ENCODE measurements around the gene TOP3B.

The TOP3B gene

GRCh38 chr22:21982338-21982965 is at the start of gene TOP3B:
TOP3B (minus strand) TSS chr22:21982787; CDS start chr22:21975709, 7,078 bp downstream.
- DNase-seq (ENCODE audit: low spot score), result peak; percentile 87

GRCh38 chr22:22031183-22031945 is 48.8 kb upstream of the TOP3B start:
- DNase-seq (ENCODE audit: low spot score), result no peak

GRCh38 chr22:22030493-22031182 is 48.1 kb upstream of the TOP3B start:
- DNase-seq (ENCODE audit: low spot score), result no peak

- no peak for DNase-seq (ENCODE audit: low spot score)
Measured at GRCh38 chr22:22027955-22028354, 45.4 kb upstream of the TOP3B start.

- DNase-seq (ENCODE audit: low spot score), result no peak
Measured at GRCh38 chr22:22026157-22026831, 43.7 kb upstream of the TOP3B start.

GRCh38 chr22:22025320-22026156 is 43.0 kb upstream of the TOP3B start:
- no peak for DNase-seq (ENCODE audit: low spot score)

GRCh38 chr22:22024440-22024839 is 41.9 kb upstream of the TOP3B start:
- no peak for DNase-seq (ENCODE audit: low spot score)

- no peak for DNase-seq (ENCODE audit: low spot score)
Measured at GRCh38 chr22:22023581-22024137, 41.1 kb upstream of the TOP3B start.

GRCh38 chr22:22022947-22023534 is 40.5 kb upstream of the TOP3B start:
- DNase-seq (ENCODE audit: low spot score), result no peak

- DNase-seq (ENCODE audit: low spot score), result no peak
Measured at GRCh38 chr22:22022255-22022840, 39.8 kb upstream of the TOP3B start.

- no peak for DNase-seq (ENCODE audit: low spot score)
Measured at GRCh38 chr22:22021162-22021750, 38.7 kb upstream of the TOP3B start.

- DNase-seq (ENCODE audit: low spot score), result no peak
Measured at GRCh38 chr22:22020425-22020852, 37.9 kb upstream of the TOP3B start.

- DNase-seq (ENCODE audit: low spot score), result no peak
Measured at GRCh38 chr22:22019659-22020424, 37.3 kb upstream of the TOP3B start.

GRCh38 chr22:22018825-22019658 is 36.5 kb upstream of the TOP3B start:
- DNase-seq (ENCODE audit: low spot score), result no peak

- no peak for DNase-seq (ENCODE audit: low spot score)
Measured at GRCh38 chr22:22015631-22016030, 33.0 kb upstream of the TOP3B start.

- DNase-seq (ENCODE audit: low spot score), result no peak
Measured at GRCh38 chr22:22014285-22014659, 31.7 kb upstream of the TOP3B start.

GRCh38 chr22:22013559-22014284 is 31.1 kb upstream of the TOP3B start:
- DNase-seq (ENCODE audit: low spot score), result no peak

GRCh38 chr22:22011964-22012363 is 29.4 kb upstream of the TOP3B start:
- DNase-seq (ENCODE audit: low spot score), result no peak
